Measurements from ENCODE around the gene PTPRN2. TPM values are rescaled to one million over a fixed set of nuclear protein-coding genes. Genes with fewer than 3 reads are reported as not detected.
"Not testable (repeated sequence)": the region's sequence is repeated elsewhere in the genome, so short reads cannot be mapped to it uniquely, and the experiment has no call there.

The PTPRN2 gene
- total and polyA plus RNA-seq, 8 donors: 12.2 to 49.2 (median 31.8) TPM

GRCh38 chr7:158431055-158431940, 156.3 kb downstream of the PTPRN2 start:
- no peaks in the 10 kb centered on the region for H3K36me3 ChIP-seq
- WGBS, 2 donors: 85 to 91% methylated on average over 12 of the region's 12 CpGs
- no peaks in the 10 kb centered on the region for H3K27me3 ChIP-seq
- no peak for FAIRE-seq
- H3K9me3 ChIP-seq: no peaks in the 10 kb centered on the region
- peak in 1 of 4 donors; percentile 16 for ATAC-seq
- intact Hi-C loops (cut with DNase I): no loop called here
- H3K27ac ChIP-seq: no peak overlapping the region
- no peak overlapping the region for H3K4me3 ChIP-seq
- H3K4me1 ChIP-seq: peaks cover 0 to 7% (median 3%) of the 10 kb centered on the region in 3 donors
- TF ChIP-seq CTCF (IDR thresholded peaks at IDR 0.05): no peak
- no peak for DNase-seq

DNA sequence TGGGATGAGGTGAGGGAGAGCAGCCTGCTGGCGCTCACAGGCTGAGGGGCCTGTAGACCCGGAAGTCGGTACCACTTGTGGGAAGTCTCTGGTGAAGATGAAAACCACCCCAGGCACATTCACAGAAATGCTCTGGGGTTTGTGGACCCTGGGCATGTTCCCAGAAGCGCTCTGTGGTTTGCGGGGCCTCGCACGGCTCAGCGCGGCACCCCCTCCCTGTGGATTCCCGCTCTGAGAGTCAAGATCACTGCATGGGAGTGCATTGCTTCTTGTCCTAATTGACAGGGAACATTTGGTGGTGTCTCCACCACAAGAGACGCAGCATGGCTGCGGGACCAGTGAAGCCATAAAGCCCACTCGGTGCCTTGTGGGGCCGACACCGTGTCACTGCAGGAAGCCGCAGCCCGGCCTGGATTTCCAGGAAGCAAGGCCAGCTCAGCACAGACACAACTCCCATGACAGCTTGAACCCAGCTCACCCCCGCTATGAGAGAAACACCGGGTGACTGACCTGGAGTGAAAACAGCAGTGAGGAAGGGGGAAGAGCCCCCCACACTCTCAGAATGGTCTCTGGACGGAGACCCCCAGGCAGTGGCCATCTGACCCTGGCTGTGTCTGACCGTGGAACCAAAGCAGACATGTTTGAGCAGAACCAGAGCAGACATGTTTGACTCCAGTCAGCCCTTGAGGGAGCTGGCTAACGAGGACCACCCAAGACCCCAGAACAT, 157.2 kb downstream of the PTPRN2 start:
- 90 to 94% methylated on average over 22 of the region's 22 CpGs for WGBS, 2 donors
- Histone ChIP-seq H3K27ac (no peak overlapping the region), H3K27me3 (no peaks in the 10 kb centered on the region), H3K4me1 (peaks cover 0 to 7% (median 3%) of the 10 kb centered on the region in 3 donors), H3K4me3 (no peak overlapping the region), H3K9me3 (no peaks in the 10 kb centered on the region), H3K36me3 (no peaks in the 10 kb centered on the region)
- DNase-seq (no peak), FAIRE-seq (no peak), ATAC-seq (no peak)
- TF ChIP-seq CTCF (IDR thresholded peaks at IDR 0.05): no peak
- intact Hi-C loops (cut with DNase I): no loop called here

- Histone ChIP-seq H3K4me3 (no peak overlapping the region), H3K27me3 (no peaks in the 10 kb centered on the region), H3K27ac (no peak overlapping the region), H3K9me3 (no peaks in the 10 kb centered on the region), H3K36me3 (no peaks in the 10 kb centered on the region), H3K4me1 (peaks cover 0 to 7% (median 3%) of the 10 kb centered on the region in 3 donors)
- ATAC-seq (no peak), FAIRE-seq (no peak), DNase-seq (no peak)
- WGBS, 2 donors: 83 to 89% methylated on average over 23 to 24 of the region's 24 CpGs
- intact Hi-C loops (cut with DNase I): no loop called here
- TF ChIP-seq CTCF (IDR thresholded peaks at IDR 0.05): no peak
Measured at GRCh38 chr7:158428837-158429753, 158.5 kb downstream of the PTPRN2 start.

GRCh38 chr7:158428131-158428836, 159.3 kb downstream of the PTPRN2 start:
- ATAC-seq (no peak), FAIRE-seq (no peak), DNase-seq (no peak)
- Histone ChIP-seq H3K27ac (no peak overlapping the region), H3K36me3 (no peaks in the 10 kb centered on the region), H3K4me3 (no peak overlapping the region), H3K4me1 (peaks cover 0 to 7% (median 3%) of the 10 kb centered on the region in 3 donors), H3K9me3 (no peaks in the 10 kb centered on the region), H3K27me3 (no peaks in the 10 kb centered on the region)
- 89 to 92% methylated on average over 26 of the region's 26 CpGs for WGBS, 2 donors
- TF ChIP-seq CTCF (IDR thresholded peaks at IDR 0.05): no peak
- intact Hi-C loops (cut with DNase I): no loop called here

DNA sequence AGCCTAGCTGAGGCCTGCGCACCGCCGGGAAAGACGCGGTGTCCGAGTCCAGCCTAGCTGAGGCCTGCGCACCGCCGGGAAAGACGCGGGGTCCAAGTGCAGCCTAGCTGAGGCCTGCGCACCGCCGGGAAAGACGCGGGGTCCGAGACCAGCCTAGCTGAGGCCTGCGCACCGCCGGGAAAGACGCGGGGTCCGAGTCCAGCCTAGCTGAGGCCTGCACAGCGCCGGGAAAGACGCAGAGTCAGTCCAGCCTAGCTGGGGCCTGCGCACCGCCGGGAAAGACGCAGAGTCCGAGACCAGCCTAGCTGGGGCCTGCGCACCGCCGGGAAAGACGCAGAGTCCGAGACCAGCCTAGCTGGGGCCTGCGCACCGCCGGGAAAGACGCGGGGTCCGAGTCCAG, 161.9 kb downstream of the PTPRN2 start:
- H3K27me3 ChIP-seq; DNase-seq; H3K4me1 ChIP-seq; H3K4me3 ChIP-seq; intact Hi-C loops (cut with DNase I); H3K27ac ChIP-seq; ATAC-seq; FAIRE-seq; H3K36me3 ChIP-seq; H3K9me3 ChIP-seq: not testable (repeated sequence)
- 96 to 98% methylated on average over 26 to 35 of the region's 42 CpGs for WGBS, 2 donors
